SK-MEL-5 (cell line): ENCODE data around the gene SYK. TPM values are rescaled to one million over a fixed set of nuclear protein-coding genes. Genes with fewer than 3 reads are reported as not detected.

Source experiments
- DNase-seq: peaks from one replicate; pipeline ENCODE4 v3.0.0-alpha.2; 2016; ENCODE audit warnings: low read depth, low spot score
- in situ Hi-C: cut with HindIII; loops from 2 replicates; pipeline ENCODE4 v1.10.0; 2016; ENCODE audit warnings: low sequenced_read_pairs, high pct_unique_total_duplicates, low pct_unique_long_range_greater_than_20kb
- total RNA-seq: library from RNA; depleted of rRNA; stranded (reverse); fragments of >200 nt; shearing (Covaris generic); gene quantifications from 2 replicates; pipeline ENCODE4 v1.2.3, GENCODE V29; 2014

The SYK gene
- total RNA-seq, 1 experiment from 2014 or later, result 0.74 TPM

- in situ Hi-C loops, result no loop called here
- DNase-seq, result no peak
These were observed 103.3 kb downstream of the SYK start for GRCh38 chr9:90904706-90905478.

- no peak for DNase-seq
- in situ Hi-C loops, result no loop called here
These were observed 104.2 kb downstream of the SYK start for GRCh38 chr9:90905822-90906221.

- in situ Hi-C loops, result no loop called here
- no peak for DNase-seq
These were observed 104.9 kb downstream of the SYK start for GRCh38 chr9:90906316-90907055.

GRCh38 chr9:90907056-90907445 lies 105.4 kb downstream of the SYK start:
- DNase-seq, result no peak
- in situ Hi-C loops, result no loop called here

GRCh38 chr9:90907790-90908189 lies 106.2 kb downstream of the SYK start:
- DNase-seq, result no peak
- in situ Hi-C loops, result no loop called here

GRCh38 chr9:90909225-90909624 lies 107.6 kb downstream of the SYK start:
- in situ Hi-C loops, result no loop called here

GRCh38 chr9:90909747-90910283 lies 108.2 kb downstream of the SYK start:
- in situ Hi-C loops, result no loop called here
- no peak for DNase-seq

More at GRCh38 chr9:90909225-90909624, 107.6 kb downstream of the SYK start:
- no peak for DNase-seq

GRCh38 chr9:90914196-90914595 lies 112.6 kb downstream of the SYK start:
- no peak for DNase-seq
- in situ Hi-C loops, result no loop called here

GRCh38 chr9:90914868-90915483 lies 113.4 kb downstream of the SYK start:
- in situ Hi-C loops, result no loop called here
- DNase-seq, result peak; percentile 70

- DNase-seq, result peak; percentile 30
- in situ Hi-C loops, result no loop called here
These were observed 114.1 kb downstream of the SYK start for GRCh38 chr9:90915693-90916092.

- DNase-seq, result no peak
- in situ Hi-C loops, result no loop called here
These were observed 114.6 kb downstream of the SYK start for GRCh38 chr9:90916147-90916734.

- in situ Hi-C loops, result no loop called here
These were observed 118.3 kb downstream of the SYK start for GRCh38 chr9:90919883-90920282.

GRCh38 chr9:90921104-90921503 lies 119.5 kb downstream of the SYK start:
- DNase-seq, result no peak
- in situ Hi-C loops, result no loop called here

More at GRCh38 chr9:90919883-90920282, 118.3 kb downstream of the SYK start:
- no peak for DNase-seq

GRCh38 chr9:90921969-90922368 lies 120.3 kb downstream of the SYK start:
- in situ Hi-C loops, result no loop called here
- no peak for DNase-seq

- in situ Hi-C loops, result no loop called here
- DNase-seq, result no peak
These were observed 124.1 kb downstream of the SYK start for GRCh38 chr9:90925581-90926257.

GRCh38 chr9:90926936-90927335 lies 125.3 kb downstream of the SYK start:
- in situ Hi-C loops, result no loop called here

GRCh38 chr9:90927496-90927895 lies 125.9 kb downstream of the SYK start:
- no peak for DNase-seq
- in situ Hi-C loops, result no loop called here

More at GRCh38 chr9:90926936-90927335, 125.3 kb downstream of the SYK start:
- no peak for DNase-seq
